Measurements from ENCODE around the gene EEF1AKMT1. TPM values are rescaled to one million over a fixed set of nuclear protein-coding genes. Genes with fewer than 3 reads are reported as not detected.

Gene EEF1AKMT1
- total and polyA plus RNA-seq, 2 experiments from 2014 or later = 3.2 to 7.6 TPM

DNA sequence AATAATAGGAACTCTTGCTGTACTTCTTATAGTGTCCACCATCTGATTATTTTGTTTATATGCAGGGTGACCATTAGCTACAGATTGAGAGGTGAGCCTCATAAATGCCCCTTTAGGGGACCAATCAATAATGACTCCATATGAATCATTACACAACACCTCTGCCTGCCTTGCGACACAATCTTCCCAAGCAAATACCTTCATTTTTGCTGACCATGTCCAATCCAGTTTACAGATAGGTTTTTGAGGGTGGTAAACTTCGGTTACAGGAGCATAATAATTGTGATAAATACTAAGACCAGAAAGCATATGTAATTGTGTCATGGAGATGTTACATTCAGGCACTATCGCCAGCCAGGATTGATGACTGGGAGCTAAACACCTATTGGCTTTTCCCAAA, 93.9 kb downstream of the EEF1AKMT1 start:
- no peak overlapping the region for H3K27ac ChIP-seq (ENCODE audit: low read depth)
- Mint-ChIP-seq H3K36me3 (ENCODE audit: low read depth) (no peaks in the 10 kb centered on the region), H3K9me3 (no peaks in the 10 kb centered on the region), H3K27me3 (ENCODE audit: insufficient read depth, low read depth, poor library complexity) (peaks cover 4% of the 10 kb centered on the region), H3K4me3 (no peak overlapping the region), H3K4me1 (peaks cover 45% of the 10 kb centered on the region), H3K27ac (no peak overlapping the region)
- ATAC-seq (no peak), DNase-seq (ENCODE audit: low spot score) (no peak)
- no peak overlapping the region for H2AFZ ChIP-seq
- H3K36me3 ChIP-seq (ENCODE audit: insufficient read depth) = no peaks in the 10 kb centered on the region
- H3K4me1 ChIP-seq (ENCODE audit: insufficient read depth) = peaks cover 24% of the 10 kb centered on the region
- H3K4me3 ChIP-seq = no peak overlapping the region
- H3K4me2 ChIP-seq = no peak overlapping the region
- H4K20me1 ChIP-seq (replicated peaks; ENCODE audit: insufficient read depth) = no peaks in the 10 kb centered on the region
- H3K79me2 ChIP-seq (replicated peaks; ENCODE audit: insufficient read depth) = no peaks in the 10 kb centered on the region
- TF ChIP-seq, protein P1, sequence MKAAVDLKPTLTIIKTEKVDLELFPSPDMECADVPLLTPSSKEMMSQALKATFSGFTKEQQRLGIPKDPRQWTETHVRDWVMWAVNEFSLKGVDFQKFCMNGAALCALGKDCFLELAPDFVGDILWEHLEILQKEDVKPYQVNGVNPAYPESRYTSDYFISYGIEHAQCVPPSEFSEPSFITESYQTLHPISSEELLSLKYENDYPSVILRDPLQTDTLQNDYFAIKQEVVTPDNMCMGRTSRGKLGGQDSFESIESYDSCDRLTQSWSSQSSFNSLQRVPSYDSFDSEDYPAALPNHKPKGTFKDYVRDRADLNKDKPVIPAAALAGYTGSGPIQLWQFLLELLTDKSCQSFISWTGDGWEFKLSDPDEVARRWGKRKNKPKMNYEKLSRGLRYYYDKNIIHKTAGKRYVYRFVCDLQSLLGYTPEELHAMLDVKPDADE (IDR thresholded peaks at IDR 0.05) = no peak
- TF ChIP-seq CTCF (conservative IDR thresholded peaks at IDR 0.05; ENCODE audit: low read depth in 2 of 2) (no peak), EZH2 (IDR thresholded peaks at IDR 0.05; ENCODE audit: low read depth, unreplicated experiment) (no peak), EZH2phosphoT487 (IDR thresholded peaks at IDR 0.05; ENCODE audit: unreplicated experiment) (no peak), JUNB (IDR thresholded peaks at IDR 0.05; ENCODE audit: unreplicated experiment) (no peak), ZNF114 (CRISPR knock-in tag; IDR thresholded peaks at IDR 0.05) (no peak)
- no peaks in the 10 kb centered on the region for H3F3A ChIP-seq (replicated peaks; ENCODE audit: low read depth)
- H3K9me2 ChIP-seq (ENCODE audit: insufficient read depth) = no peaks in the 10 kb centered on the region
- no peaks in the 10 kb centered on the region for H3K27me3 ChIP-seq (ENCODE audit: insufficient read depth)

Other genes starting within 250 kb of the EEF1AKMT1 start
- 2.6 and 5.0 TPM in 2 replicates for gene CRYL1, start 248.1 kb downstream of the EEF1AKMT1 start, total RNA-seq (2014; rRNA removed; shearing (Covaris generic))
- gene CRYL1, start 248.1 kb downstream of the EEF1AKMT1 start, polyA plus RNA-seq (2016; fragmentation: Nextera tagmentation; extraction: Ambion mirVana) = 2.2 and 3.1 TPM in 2 replicates
- 7.7 and 8.2 TPM in 2 replicates for gene IFT88, start 206.8 kb downstream of the EEF1AKMT1 start, total RNA-seq (2014; rRNA removed; shearing (Covaris generic))
- 5.8 and 8.7 TPM in 2 replicates for gene IFT88, start 206.8 kb downstream of the EEF1AKMT1 start, polyA plus RNA-seq (2016; fragmentation: Nextera tagmentation; extraction: Ambion mirVana)
- 0.70 and 2.3 TPM in 2 replicates for gene IL17D, start 70.3 kb downstream of the EEF1AKMT1 start, total RNA-seq (2014; rRNA removed; shearing (Covaris generic))
- 1.6 and 3.3 TPM in 2 replicates for gene IL17D, start 70.3 kb downstream of the EEF1AKMT1 start, polyA plus RNA-seq (2016; fragmentation: Nextera tagmentation; extraction: Ambion mirVana)
- 56.7 and 57.8 TPM in 2 replicates for gene XPO4, start 128.8 kb upstream of the EEF1AKMT1 start, total RNA-seq (2014; rRNA removed; shearing (Covaris generic))
- 12.0 and 14.1 TPM in 2 replicates for gene XPO4, start 128.8 kb upstream of the EEF1AKMT1 start, polyA plus RNA-seq (2016; fragmentation: Nextera tagmentation; extraction: Ambion mirVana)

Data from GM23338 (cell line).